Left forelimb (tissue), 1 donor: ENCODE measurements around the gene NLGN1.
"Not testable (repeated sequence)": the region's sequence is repeated elsewhere in the genome, so short reads cannot be mapped to it uniquely, and the experiment has no call there.

Source experiments
- DNase-seq: peaks from one replicate; pipeline ENCODE4 v3.0.0-alpha.2; 2018; ENCODE audit warnings: low spot score

The NLGN1 gene

GRCh38 chr3:173429527-173429926, 32.0 kb downstream of the NLGN1 start:
- DNase-seq: no peak

GRCh38 chr3:173430576-173430975, 33.0 kb downstream of the NLGN1 start:
- no peak for DNase-seq

GRCh38 chr3:173439004-173439403, 41.5 kb downstream of the NLGN1 start:
- no peak for DNase-seq

GRCh38 chr3:173440514-173440913, 43.0 kb downstream of the NLGN1 start:
- no peak for DNase-seq

- DNase-seq: not testable (repeated sequence)
Measured at GRCh38 chr3:173451561-173451960, 54.0 kb downstream of the NLGN1 start.

GRCh38 chr3:173463250-173463649, 65.7 kb downstream of the NLGN1 start:
- no peak for DNase-seq

- no peak for DNase-seq
Measured at GRCh38 chr3:173465112-173465511, 67.6 kb downstream of the NLGN1 start.

- no peak for DNase-seq
Measured at GRCh38 chr3:173465898-173466678, 68.5 kb downstream of the NLGN1 start.

- DNase-seq: no peak
Measured at GRCh38 chr3:173467501-173467900, 70.0 kb downstream of the NLGN1 start.

- DNase-seq: no peak
Measured at GRCh38 chr3:173473237-173473636, 75.7 kb downstream of the NLGN1 start.

- no peak for DNase-seq
Measured at GRCh38 chr3:173479301-173479700, 81.8 kb downstream of the NLGN1 start.

- DNase-seq: no peak
Measured at GRCh38 chr3:173501931-173502489, 104.5 kb downstream of the NLGN1 start.

GRCh38 chr3:173502983-173503568, 105.5 kb downstream of the NLGN1 start:
- no peak for DNase-seq

GRCh38 chr3:173510565-173510964, 113.0 kb downstream of the NLGN1 start:
- no peak for DNase-seq

GRCh38 chr3:173513123-173513522, 115.6 kb downstream of the NLGN1 start:
- no peak for DNase-seq

GRCh38 chr3:173529062-173529711, 131.6 kb downstream of the NLGN1 start:
- no peak for DNase-seq

- DNase-seq: no peak
Measured at GRCh38 chr3:173531602-173532001, 134.1 kb downstream of the NLGN1 start.

GRCh38 chr3:173538410-173538809, 140.9 kb downstream of the NLGN1 start:
- DNase-seq: no peak

- DNase-seq: not testable (repeated sequence)
Measured at GRCh38 chr3:173545590-173545989, 148.0 kb downstream of the NLGN1 start.

GRCh38 chr3:173547070-173547469, 149.5 kb downstream of the NLGN1 start:
- DNase-seq: no peak

- DNase-seq: no peak
Measured at GRCh38 chr3:173548261-173548660, 150.7 kb downstream of the NLGN1 start.

- no peak for DNase-seq
Measured at GRCh38 chr3:173552526-173552925, 155.0 kb downstream of the NLGN1 start.
